GM23338 (cell line): ENCODE results near the gene CDCA4. TPM values are rescaled to one million over a fixed set of nuclear protein-coding genes. Genes with fewer than 3 reads are reported as not detected.

Experiments
- ATAC-seq: fragments of 200-7000 bp; cut with Tn5 transposase; 3 replicates; pipeline ENCODE4 v1.9.1; 2020
- DNase-seq: peaks from one replicate; pipeline ENCODE4 v3.0.0-alpha.2; 2015; ENCODE audit warnings: low spot score
- H2AFZ ChIP-seq: fragments of 200-600 bp; sonication (generic); 2 replicates; pipeline ENCODE4 v1.8.0; 2016; ENCODE audit warnings: antibody characterized with exemption, mild to moderate bottlenecking, moderate library complexity
- H3F3A ChIP-seq: fragments of 200-600 bp; sonication (generic); replicated peaks from 2 replicates; pipeline ENCODE4 v1.8.0; 2017; ENCODE audit warnings: antibody characterized with exemption, mixed run types, low read depth
- H3K27ac ChIP-seq: fragments of 200-600 bp; sonication (generic); 2 replicates; pipeline ENCODE4 v1.6.1; 2016; ENCODE audit warnings: low read depth
- H3K27me3 ChIP-seq: fragments of 200-600 bp; sonication (generic); 2 replicates; pipeline ENCODE4 v1.8.0; 2016; ENCODE audit warnings: mild to moderate bottlenecking, mixed run types, moderate library complexity; ENCODE audit not compliant: insufficient read depth
- H3K36me3 ChIP-seq: fragments of 200-600 bp; sonication (generic); 2 replicates; pipeline ENCODE4 v1.8.0; 2016; ENCODE audit warnings: mild to moderate bottlenecking; ENCODE audit not compliant: insufficient read depth
- H3K4me1 ChIP-seq: fragments of 200-600 bp; sonication (generic); 2 replicates; pipeline ENCODE4 v1.8.0; 2016; ENCODE audit warnings: mild to moderate bottlenecking, moderate library complexity; ENCODE audit not compliant: insufficient read depth
- H3K4me2 ChIP-seq: fragments of 200-600 bp; sonication (generic); 2 replicates; pipeline ENCODE4 v1.7.1; 2017; ENCODE audit warnings: mixed run types
- H3K4me3 ChIP-seq: fragments of 200-600 bp; sonication (generic); 2 replicates; pipeline ENCODE4 v1.6.1; 2016; ENCODE audit warnings: mixed run types
- H3K79me2 ChIP-seq: fragments of 200-600 bp; sonication (generic); replicated peaks from 2 replicates; pipeline ENCODE4 v1.8.0; 2017; ENCODE audit warnings: mild to moderate bottlenecking; ENCODE audit not compliant: insufficient read depth
- H3K9me2 ChIP-seq: fragments of 200-600 bp; sonication (generic); 2 replicates; pipeline ENCODE4 v1.8.0; 2017; ENCODE audit not compliant: insufficient read depth
- H4K20me1 ChIP-seq: fragments of 200-600 bp; sonication (generic); replicated peaks from 2 replicates; pipeline ENCODE4 v1.8.0; 2017; ENCODE audit warnings: mild to moderate bottlenecking; ENCODE audit not compliant: insufficient read depth
- H3K27ac Mint-ChIP-seq: 2 replicates; pipeline ENCODE4 v1.8.0; 2020; ENCODE audit warnings: inconsistent platforms, mild to moderate bottlenecking, moderate library complexity, mixed read lengths
- H3K27me3 Mint-ChIP-seq: 3 replicates; pipeline ENCODE4 v1.8.0; 2022; ENCODE audit warnings: low read depth, mild to moderate bottlenecking, moderate library complexity, mixed read lengths, inconsistent platforms; ENCODE audit not compliant: insufficient read depth, poor library complexity
- H3K36me3 Mint-ChIP-seq: 3 replicates; pipeline ENCODE4 v1.8.0; 2021; ENCODE audit warnings: low read depth, mild to moderate bottlenecking, inconsistent platforms, moderate library complexity, mixed read lengths
- H3K4me1 Mint-ChIP-seq: 3 replicates; pipeline ENCODE4 v1.8.0; 2020; ENCODE audit warnings: mild to moderate bottlenecking, inconsistent platforms, mixed read lengths
- H3K4me3 Mint-ChIP-seq: 3 replicates; pipeline ENCODE4 v1.8.0; 2021; ENCODE audit warnings: moderate library complexity, mild to moderate bottlenecking, inconsistent platforms, mixed read lengths
- H3K9me3 Mint-ChIP-seq: 3 replicates; pipeline ENCODE4 v1.8.0; 2020; ENCODE audit warnings: moderate library complexity, mild to moderate bottlenecking, inconsistent platforms, mixed read lengths
- CTCF ChIP-seq, 2 experiments: fragments of 200-600 bp in 1 of 2; sonication (generic) in 1 of 2; conservative IDR thresholded peaks; 2 replicates each; pipeline versions ENCODE4 v1.5.1 to v1.6.1; 2016 to 2017; ENCODE audit warnings: antibody characterized with exemption in 2 of 2, low read depth in 2 of 2, mild to moderate bottlenecking in 2 of 2, moderate library complexity in 1 of 2
- STAT1 ChIP-seq: IDR thresholded peaks from one replicate; pipeline ENCODE4 v1.6.1; 2016; ENCODE audit warnings: antibody characterized with exemption; ENCODE audit not compliant: unreplicated experiment
- ZNF114 ChIP-seq: fragments of 250-450 bp; sonication (Bioruptor Pico); IDR thresholded peaks from 2 replicates; pipeline ENCODE4 v1.5.0; 2020; ENCODE audit warnings: mild to moderate bottlenecking, moderate library complexity
- ZNF462 ChIP-seq: fragments of 250-450 bp; sonication (Bioruptor Pico); IDR thresholded peaks from 2 replicates; pipeline ENCODE4 v1.5.0; 2020; ENCODE audit warnings: mild to moderate bottlenecking, moderate library complexity
- polyA plus RNA-seq: library from polyadenylated mRNA; unstranded; fragments of >200 nt; fragmentation: Nextera tagmentation; extraction: Ambion mirVana; gene quantifications from 2 replicates; pipeline ENCODE4 v1.2.1, GENCODE V29; 2016
- total RNA-seq: library from RNA; depleted of rRNA; stranded (reverse); fragments of >200 nt; shearing (Covaris generic); gene quantifications from 2 replicates; pipeline ENCODE4 v1.2.3, GENCODE V29; 2014

The CDCA4 gene
- total and polyA plus RNA-seq, 2 experiments from 2014 or later = 32.6 to 70.7 TPM

- Histone ChIP-seq H3K4me1 (peaks cover 6% of the 10 kb centered on the region; the same call in 1 of the 2 replicates), H3K4me3 (no peak overlapping the region), H3K36me3 (no peaks in the 10 kb centered on the region), H3K27me3 (peaks cover 5% of the 10 kb centered on the region; the same call in 1 of the 2 replicates), H2AFZ (no peak overlapping the region), H3K4me2 (no peak overlapping the region), H3K9me2 (no peaks in the 10 kb centered on the region), H3F3A (no peaks in the 10 kb centered on the region), H4K20me1 (no peaks in the 10 kb centered on the region), H3K27ac (no peak overlapping the region), H3K79me2 (no peaks in the 10 kb centered on the region)
- no peaks in the 10 kb centered on the region for H3K9me3 Mint-ChIP-seq
- DNase-seq (no peak), ATAC-seq (no peak)
- no peaks in the 10 kb centered on the region; the same call in 2 of the 3 replicates for H3K36me3 Mint-ChIP-seq
- H3K27me3 Mint-ChIP-seq = peaks cover 32% of the 10 kb centered on the region
- TF ChIP-seq CTCF (conservative IDR thresholded peaks at IDR 0.05; ENCODE audit: low read depth in 2 of 2) (no peak), ZNF114 (CRISPR knock-in tag) (no peak)
- peaks cover 32% of the 10 kb centered on the region for H3K4me1 Mint-ChIP-seq
- no peak overlapping the region for H3K4me3 Mint-ChIP-seq
- H3K27ac Mint-ChIP-seq = no peak overlapping the region
These were observed 39.2 kb upstream of the CDCA4 start for GRCh38 chr14:105059925-105060565.

GRCh38 chr14:105059035-105059924, 38.4 kb upstream of the CDCA4 start:
- H3K36me3 Mint-ChIP-seq = no peaks in the 10 kb centered on the region; the same call in 2 of the 3 replicates
- no peak overlapping the region for H3K4me3 Mint-ChIP-seq
- Histone ChIP-seq H3K36me3 (no peaks in the 10 kb centered on the region), H3K27me3 (peaks cover 6% of the 10 kb centered on the region; the same call in 1 of the 2 replicates), H3K4me3 (no peak overlapping the region), H4K20me1 (no peaks in the 10 kb centered on the region), H3K27ac (no peak overlapping the region), H3K79me2 (no peaks in the 10 kb centered on the region), H2AFZ (peak overlapping the region; percentile 52), H3K4me1 (peaks cover 6% of the 10 kb centered on the region; the same call in 1 of the 2 replicates), H3K9me2 (no peaks in the 10 kb centered on the region), H3K4me2 (no peak overlapping the region), H3F3A (no peaks in the 10 kb centered on the region)
- peak; percentile 50 for ATAC-seq
- TF ChIP-seq ZNF114 (CRISPR knock-in tag) (no peak), CTCF (conservative IDR thresholded peaks at IDR 0.05; ENCODE audit: low read depth in 2 of 2) (peak; percentile 14 to 50; a peak in 3 of 4 replicates), STAT1 (no peak), ZNF462 (no peak)
- peaks cover 27% of the 10 kb centered on the region for H3K4me1 Mint-ChIP-seq
- H3K27me3 Mint-ChIP-seq = peaks cover 32% of the 10 kb centered on the region
- H3K27ac Mint-ChIP-seq = no peak overlapping the region
- DNase-seq = peak; percentile 48
- no peaks in the 10 kb centered on the region for H3K9me3 Mint-ChIP-seq
